ENCODE data around the gene AUTS2. TPM values are rescaled to one million over a fixed set of nuclear protein-coding genes. Genes with fewer than 3 reads are reported as not detected.

The AUTS2 gene
- polyA plus RNA-seq, 1 donor from 2014 or later: 97.3 TPM

- Histone ChIP-seq H3K9me3 (ENCODE audit: low read length) (no peaks in the 10 kb centered on the region), H3K27me3 (ENCODE audit: insufficient read depth, low read depth, low read length) (no peaks in the 10 kb centered on the region), H3K4me3 (ENCODE audit: low read length) (no peak overlapping the region), H3K36me3 (ENCODE audit: insufficient read depth, low read length) (no peaks in the 10 kb centered on the region), H2AFZ (ENCODE audit: low read depth, low read length) (no peak overlapping the region), H3K9ac (ENCODE audit: low read length) (no peak overlapping the region), H4K20me1 (ENCODE audit: insufficient read depth) (no peaks in the 10 kb centered on the region), H3K27ac (ENCODE audit: low read length) (no peak overlapping the region), H3K4me2 (ENCODE audit: low read length) (no peak overlapping the region), H3F3A (ENCODE audit: insufficient read depth, low read length, poor library complexity, severe bottlenecking) (no peaks in the 10 kb centered on the region), H3K9me2 (ENCODE audit: insufficient read depth, low read length) (no peaks in the 10 kb centered on the region), H3K79me2 (replicated peaks; ENCODE audit: insufficient read depth, low read length) (peaks cover 2% of the 10 kb centered on the region)
- TF ChIP-seq RAD21 (conservative IDR thresholded peaks at IDR 0.05) (no peak), MXI1 (conservative IDR thresholded peaks at IDR 0.05; ENCODE audit: poor library complexity, severe bottlenecking) (no peak), EP300 (conservative IDR thresholded peaks at IDR 0.05; ENCODE audit: poor library complexity, severe bottlenecking) (no peak), POLR2AphosphoS5 (IDR thresholded peaks at IDR 0.05) (no peak), EZH2 (IDR thresholded peaks at IDR 0.05; ENCODE audit: borderline replicate concordance, insufficient read depth, low read length, poor library complexity, severe bottlenecking) (no peak), TAF1 (IDR thresholded peaks at IDR 0.05; ENCODE audit: low read depth) (no peak), SMC3 (conservative IDR thresholded peaks at IDR 0.05; ENCODE audit: poor library complexity) (no peak), CTCF (IDR thresholded peaks at IDR 0.05; ENCODE audit: poor library complexity, severe bottlenecking) (no peak), REST (IDR thresholded peaks at IDR 0.05; ENCODE audit: borderline replicate concordance) (no peak)
Observed at GRCh38 chr7:70268179-70268578, 669.9 kb downstream of the AUTS2 start.

- H2AFZ ChIP-seq (ENCODE audit: low read depth, low read length): no peak overlapping the region
Observed at GRCh38 chr7:70270149-70270548, 671.9 kb downstream of the AUTS2 start.

More at GRCh38 chr7:70270149-70270548, 671.9 kb downstream of the AUTS2 start:
- H3K9me3 ChIP-seq (ENCODE audit: low read length): no peaks in the 10 kb centered on the region
- H3K9me2 ChIP-seq (ENCODE audit: insufficient read depth, low read length): no peaks in the 10 kb centered on the region
- no peaks in the 10 kb centered on the region for H3K79me2 ChIP-seq (replicated peaks; ENCODE audit: insufficient read depth, low read length)
- H3K36me3 ChIP-seq (ENCODE audit: insufficient read depth, low read length): no peaks in the 10 kb centered on the region
- H3K9ac ChIP-seq (ENCODE audit: low read length): no peak overlapping the region
- H3K4me2 ChIP-seq (ENCODE audit: low read length): no peak overlapping the region
- no peak overlapping the region for H3K4me3 ChIP-seq (ENCODE audit: low read length)
- TF ChIP-seq MXI1 (conservative IDR thresholded peaks at IDR 0.05; ENCODE audit: poor library complexity, severe bottlenecking) (no peak), CTCF (IDR thresholded peaks at IDR 0.05; ENCODE audit: poor library complexity, severe bottlenecking) (no peak), EP300 (conservative IDR thresholded peaks at IDR 0.05; ENCODE audit: poor library complexity, severe bottlenecking) (no peak), POLR2AphosphoS5 (IDR thresholded peaks at IDR 0.05) (no peak), RAD21 (conservative IDR thresholded peaks at IDR 0.05) (no peak), TAF1 (IDR thresholded peaks at IDR 0.05; ENCODE audit: low read depth) (no peak), SMC3 (conservative IDR thresholded peaks at IDR 0.05; ENCODE audit: poor library complexity) (no peak), EZH2 (IDR thresholded peaks at IDR 0.05; ENCODE audit: borderline replicate concordance, insufficient read depth, low read length, poor library complexity, severe bottlenecking) (no peak), REST (IDR thresholded peaks at IDR 0.05; ENCODE audit: borderline replicate concordance) (no peak)
- H4K20me1 ChIP-seq (ENCODE audit: insufficient read depth): no peaks in the 10 kb centered on the region
- H3K27ac ChIP-seq (ENCODE audit: low read length): no peak overlapping the region
- H3K27me3 ChIP-seq (ENCODE audit: insufficient read depth, low read depth, low read length): no peaks in the 10 kb centered on the region
- H3F3A ChIP-seq (ENCODE audit: insufficient read depth, low read length, poor library complexity, severe bottlenecking): no peaks in the 10 kb centered on the region
